ENCODE measurements around the gene USP17L29. TPM values are rescaled to one million over a fixed set of nuclear protein-coding genes. Genes with fewer than 3 reads are reported as not detected.
"Not testable (repeated sequence)": the region's sequence is repeated elsewhere in the genome, so short reads cannot be mapped to it uniquely, and the experiment has no call there.

USP17L29 gene
- not detected for total RNA-seq

GRCh38 chr4:9353338-9353737, at the start of gene USP17L29:
USP17L29 (plus strand) TSS chr4:9353638; CDS start chr4:9353638, 0 bp downstream.
- H3K4me3 Mint-ChIP-seq; H3K4me1 Mint-ChIP-seq; H3K27ac Mint-ChIP-seq; DNase-seq; POLR2A ChIA-PET; H3K27me3 Mint-ChIP-seq; H3K36me3 Mint-ChIP-seq (ENCODE audit: low read depth); CTCF ChIA-PET; H3K9me3 Mint-ChIP-seq: not testable (repeated sequence)

DNA sequence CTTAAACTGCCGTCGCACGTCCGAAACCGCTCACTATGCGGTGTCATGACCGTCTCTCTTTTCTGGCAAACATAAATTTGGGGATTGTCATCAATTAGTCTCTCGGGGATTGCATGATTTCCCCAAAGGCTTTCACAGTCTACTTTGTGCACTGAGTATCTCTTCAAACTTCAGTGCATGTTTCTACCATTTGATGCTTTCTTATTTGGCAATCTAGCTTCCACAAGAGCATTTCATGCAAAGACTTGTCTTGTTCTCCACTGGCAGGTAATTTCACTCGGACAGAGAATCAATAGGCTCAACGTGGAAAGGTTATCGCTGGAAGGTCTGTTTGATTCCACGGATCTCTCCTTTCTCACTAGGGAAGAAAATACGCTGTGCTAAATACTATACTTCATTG, 29.2 kb upstream of the USP17L29 start:
- CTCF ChIA-PET; H3K9me3 Mint-ChIP-seq; H3K36me3 Mint-ChIP-seq (ENCODE audit: low read depth); H3K27me3 Mint-ChIP-seq; H3K27ac Mint-ChIP-seq; H3K4me3 Mint-ChIP-seq; DNase-seq; POLR2A ChIA-PET; H3K4me1 Mint-ChIP-seq: not testable (repeated sequence)

DNA sequence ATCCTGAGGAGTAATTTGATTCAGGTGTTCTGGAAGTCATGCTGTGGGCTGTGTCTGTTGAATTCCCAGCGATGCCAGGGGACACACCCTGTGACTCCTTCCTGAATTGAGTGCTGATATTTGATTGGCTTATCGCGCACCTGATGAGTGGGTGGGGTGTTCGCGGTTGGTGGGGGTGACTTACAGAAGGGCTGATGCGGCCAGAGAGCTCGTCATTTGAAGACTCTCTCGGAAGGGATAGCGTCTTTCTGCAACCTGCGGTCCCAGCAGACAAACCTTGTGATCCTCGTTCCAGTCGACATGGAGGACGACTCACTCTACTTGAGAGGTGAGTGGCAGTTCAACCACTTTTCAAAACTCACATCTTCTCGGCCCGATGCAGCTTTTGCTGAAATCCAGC, 28.6 kb upstream of the USP17L29 start, which contains the start of gene USP17L24:
USP17L24 (plus strand) TSS at position 301 of the 400 bp plus-strand sequence; CDS start at position 301, 0 bp downstream.
- DNase-seq; H3K27ac Mint-ChIP-seq; POLR2A ChIA-PET; H3K27me3 Mint-ChIP-seq; H3K9me3 Mint-ChIP-seq; H3K4me1 Mint-ChIP-seq; H3K4me3 Mint-ChIP-seq; CTCF ChIA-PET; H3K36me3 Mint-ChIP-seq (ENCODE audit: low read depth): not testable (repeated sequence)

GRCh38 chr4:9329611-9330010, 23.8 kb upstream of the USP17L29 start, which contains the start of gene USP17L25:
USP17L25 (plus strand) TSS chr4:9329911; CDS start chr4:9329911, 0 bp downstream.
- H3K27me3 Mint-ChIP-seq; DNase-seq; CTCF ChIA-PET; H3K9me3 Mint-ChIP-seq; H3K36me3 Mint-ChIP-seq (ENCODE audit: low read depth); H3K4me1 Mint-ChIP-seq; POLR2A ChIA-PET; H3K27ac Mint-ChIP-seq; H3K4me3 Mint-ChIP-seq: not testable (repeated sequence)

DNA sequence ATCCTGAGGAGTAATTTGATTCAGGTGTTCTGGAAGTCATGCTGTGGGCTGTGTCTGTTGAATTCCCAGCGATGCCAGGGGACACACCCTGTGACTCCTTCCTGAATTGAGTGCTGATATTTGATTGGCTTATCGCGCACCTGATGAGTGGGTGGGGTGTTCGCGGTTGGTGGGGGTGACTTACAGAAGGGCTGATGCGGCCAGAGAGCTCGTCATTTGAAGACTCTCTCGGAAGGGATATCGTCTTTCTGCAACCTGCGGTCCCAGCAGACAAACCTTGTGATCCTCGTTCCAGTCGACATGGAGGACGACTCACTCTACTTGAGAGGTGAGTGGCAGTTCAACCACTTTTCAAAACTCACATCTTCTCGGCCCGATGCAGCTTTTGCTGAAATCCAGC, 19.1 kb upstream of the USP17L29 start, which contains the start of gene USP17L26:
USP17L26 (plus strand) TSS at position 301 of the 400 bp plus-strand sequence; CDS start at position 301, 0 bp downstream.
- H3K36me3 Mint-ChIP-seq (ENCODE audit: low read depth); CTCF ChIA-PET; H3K27me3 Mint-ChIP-seq; POLR2A ChIA-PET; H3K27ac Mint-ChIP-seq; DNase-seq; H3K4me1 Mint-ChIP-seq; H3K4me3 Mint-ChIP-seq; H3K9me3 Mint-ChIP-seq: not testable (repeated sequence)

- not testable (repeated sequence) for H3K27ac Mint-ChIP-seq, H3K9me3 Mint-ChIP-seq, H3K27me3 Mint-ChIP-seq
Observed at GRCh38 chr4:9339103-9339502, 14.3 kb upstream of the USP17L29 start, which contains the start of gene USP17L5. USP17L5 (plus strand) TSS chr4:9339403; CDS start chr4:9339403, 0 bp downstream.

DNA sequence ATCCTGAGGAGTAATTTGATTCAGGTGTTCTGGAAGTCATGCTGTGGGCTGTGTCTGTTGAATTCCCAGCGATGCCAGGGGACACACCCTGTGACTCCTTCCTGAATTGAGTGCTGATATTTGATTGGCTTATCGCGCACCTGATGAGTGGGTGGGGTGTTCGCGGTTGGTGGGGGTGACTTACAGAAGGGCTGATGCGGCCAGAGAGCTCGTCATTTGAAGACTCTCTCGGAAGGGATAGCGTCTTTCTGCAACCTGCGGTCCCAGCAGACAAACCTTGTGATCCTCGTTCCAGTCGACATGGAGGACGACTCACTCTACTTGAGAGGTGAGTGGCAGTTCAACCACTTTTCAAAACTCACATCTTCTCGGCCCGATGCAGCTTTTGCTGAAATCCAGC, 9.6 kb upstream of the USP17L29 start, which contains the start of gene USP17L27:
USP17L27 (plus strand) TSS at position 301 of the 400 bp plus-strand sequence; CDS start at position 301, 0 bp downstream.
- H3K9me3 Mint-ChIP-seq; H3K36me3 Mint-ChIP-seq (ENCODE audit: low read depth); H3K27me3 Mint-ChIP-seq; H3K27ac Mint-ChIP-seq; H3K4me3 Mint-ChIP-seq; H3K4me1 Mint-ChIP-seq; CTCF ChIA-PET; POLR2A ChIA-PET; DNase-seq: not testable (repeated sequence)

More at GRCh38 chr4:9339103-9339502, 14.3 kb upstream of the USP17L29 start, which contains the start of gene USP17L5:
- H3K36me3 Mint-ChIP-seq (ENCODE audit: low read depth); H3K4me3 Mint-ChIP-seq; DNase-seq; CTCF ChIA-PET; H3K4me1 Mint-ChIP-seq; POLR2A ChIA-PET: not testable (repeated sequence)

DNA sequence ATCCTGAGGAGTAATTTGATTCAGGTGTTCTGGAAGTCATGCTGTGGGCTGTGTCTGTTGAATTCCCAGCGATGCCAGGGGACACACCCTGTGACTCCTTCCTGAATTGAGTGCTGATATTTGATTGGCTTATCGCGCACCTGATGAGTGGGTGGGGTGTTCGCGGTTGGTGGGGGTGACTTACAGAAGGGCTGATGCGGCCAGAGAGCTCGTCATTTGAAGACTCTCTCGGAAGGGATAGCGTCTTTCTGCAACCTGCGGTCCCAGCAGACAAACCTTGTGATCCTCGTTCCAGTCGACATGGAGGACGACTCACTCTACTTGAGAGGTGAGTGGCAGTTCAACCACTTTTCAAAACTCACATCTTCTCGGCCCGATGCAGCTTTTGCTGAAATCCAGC, 4.8 kb upstream of the USP17L29 start, which contains the start of gene USP17L28:
USP17L28 (plus strand) TSS at position 301 of the 400 bp plus-strand sequence; CDS start at position 301, 0 bp downstream.
- H3K27me3 Mint-ChIP-seq; POLR2A ChIA-PET; H3K9me3 Mint-ChIP-seq; H3K27ac Mint-ChIP-seq; CTCF ChIA-PET; H3K4me1 Mint-ChIP-seq; H3K4me3 Mint-ChIP-seq; DNase-seq; H3K36me3 Mint-ChIP-seq (ENCODE audit: low read depth): not testable (repeated sequence)

DNA sequence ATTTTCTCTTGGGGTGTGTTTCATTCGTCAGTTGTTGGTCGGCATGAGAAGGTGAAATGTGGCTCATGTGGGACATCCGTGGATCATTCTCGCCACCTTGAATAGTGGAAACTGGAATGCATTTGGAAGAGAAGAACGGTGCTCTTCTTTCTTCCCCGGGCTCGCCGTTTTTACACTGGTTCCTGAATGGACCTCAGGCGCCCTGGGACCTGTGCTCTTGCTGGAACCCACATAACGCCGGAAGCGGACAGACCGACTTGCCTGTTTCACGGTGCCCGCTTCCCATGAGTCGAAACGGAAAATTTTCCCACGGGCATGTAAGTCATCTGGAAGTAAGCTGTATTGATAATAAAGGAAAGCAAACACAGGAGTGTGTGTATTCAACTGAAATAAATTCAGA, 2.6 kb upstream of the USP17L29 start:
- CTCF ChIA-PET; H3K9me3 Mint-ChIP-seq; DNase-seq; H3K27me3 Mint-ChIP-seq; H3K4me1 Mint-ChIP-seq; H3K4me3 Mint-ChIP-seq; POLR2A ChIA-PET; H3K27ac Mint-ChIP-seq; H3K36me3 Mint-ChIP-seq (ENCODE audit: low read depth): not testable (repeated sequence)

- DNase-seq; POLR2A ChIA-PET; H3K9me3 Mint-ChIP-seq; H3K4me1 Mint-ChIP-seq; H3K4me3 Mint-ChIP-seq; H3K27me3 Mint-ChIP-seq; CTCF ChIA-PET; H3K36me3 Mint-ChIP-seq (ENCODE audit: low read depth); H3K27ac Mint-ChIP-seq: not testable (repeated sequence)
Observed at GRCh38 chr4:9362829-9363228, 9.4 kb downstream of the USP17L29 start, which contains the start of gene USP17L30. USP17L30 (plus strand) TSS chr4:9363129; CDS start chr4:9363129, 0 bp downstream.

DNA sequence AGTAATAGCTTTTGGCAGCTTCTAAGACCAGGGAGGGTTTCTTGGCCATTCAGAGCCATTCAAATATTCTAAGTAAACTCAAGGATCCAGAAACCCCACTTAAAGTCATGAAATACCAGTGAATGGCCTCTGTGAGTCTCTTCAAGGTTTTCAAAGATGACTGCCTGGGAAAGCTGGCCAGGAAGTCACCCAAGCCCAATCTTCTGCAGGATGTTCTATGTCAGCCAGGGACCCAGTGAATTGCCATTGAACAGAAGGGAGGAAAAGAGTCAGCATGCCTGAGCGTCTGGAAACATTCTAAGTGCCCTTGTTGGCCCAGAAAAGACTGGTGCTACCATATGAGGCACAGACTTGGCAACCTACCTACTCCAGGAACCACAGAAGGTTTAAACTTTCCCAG, 26.4 kb downstream of the USP17L29 start:
- POLR2A ChIA-PET; H3K4me3 Mint-ChIP-seq; H3K27ac Mint-ChIP-seq; H3K4me1 Mint-ChIP-seq; H3K36me3 Mint-ChIP-seq (ENCODE audit: low read depth); DNase-seq; H3K9me3 Mint-ChIP-seq; H3K27me3 Mint-ChIP-seq; CTCF ChIA-PET: not testable (repeated sequence)

GRCh38 chr4:9381012-9381534, 27.6 kb downstream of the USP17L29 start:
- DNase-seq: peak; percentile 52
- H3K27ac Mint-ChIP-seq; CTCF ChIA-PET; H3K27me3 Mint-ChIP-seq; H3K9me3 Mint-ChIP-seq; H3K36me3 Mint-ChIP-seq (ENCODE audit: low read depth); POLR2A ChIA-PET; H3K4me1 Mint-ChIP-seq: not testable (repeated sequence)
- H3K4me3 Mint-ChIP-seq: peak overlapping the region; percentile 37

GRCh38 chr4:9384126-9384525, 30.7 kb downstream of the USP17L29 start:
- ChIA-PET CTCF (no interaction called here), POLR2A (no interaction called here)
- Mint-ChIP-seq H3K36me3 (ENCODE audit: low read depth) (no peaks in the 10 kb centered on the region), H3K27ac (no peak overlapping the region), H3K4me1 (no peaks in the 10 kb centered on the region), H3K27me3 (no peaks in the 10 kb centered on the region), H3K9me3 (no peaks in the 10 kb centered on the region), H3K4me3 (no peak overlapping the region)
- no peak for DNase-seq

GRCh38 chr4:9389001-9389400, 35.6 kb downstream of the USP17L29 start:
- H3K9me3 Mint-ChIP-seq; POLR2A ChIA-PET; H3K4me3 Mint-ChIP-seq; CTCF ChIA-PET; DNase-seq; H3K36me3 Mint-ChIP-seq (ENCODE audit: low read depth); H3K4me1 Mint-ChIP-seq; H3K27me3 Mint-ChIP-seq; H3K27ac Mint-ChIP-seq: not testable (repeated sequence)
